CD14-positive monocyte (primary cell): ENCODE measurements around the gene MBD1. TPM values are rescaled to one million over a fixed set of nuclear protein-coding genes. Genes with fewer than 3 reads are reported as not detected.
"Not testable (repeated sequence)": the region's sequence is repeated elsewhere in the genome, so short reads cannot be mapped to it uniquely, and the experiment has no call there.

ENCODE experiments used
- DNase-seq, 3 donors: peaks; one replicate each; pipeline ENCODE4 v3.0.0-alpha.2; 2011 to 2022
- H2AFZ ChIP-seq: 2 replicates; pipeline ENCODE4 v1.6.0; 2012; ENCODE audit warnings: mild to moderate bottlenecking, low read depth, low read length, inconsistent platforms; ENCODE audit not compliant: insufficient read depth, poor library complexity, severe bottlenecking
- H3K27ac ChIP-seq, 2 donors: 1 replicate in 1 of 2; 2 replicates in 1 of 2; pipeline ENCODE4 v1.5.1; 2012 to 2013; ENCODE audit warnings: low read length in 2 of 2, control low read depth in 1 of 2, inconsistent platforms in 1 of 2, low read depth in 1 of 2, mild to moderate bottlenecking in 1 of 2
- H3K27me3 ChIP-seq, 2 donors: one replicate each; pipeline versions ENCODE4 v1.6.0 to v1.6.1; 2011 to 2013; ENCODE audit warnings: low read length in 2 of 2; ENCODE audit not compliant: control insufficient read depth in 2 of 2, insufficient read depth in 2 of 2
- H3K36me3 ChIP-seq, 2 donors: replicated peaks in 1 of 2; 1 replicate in 1 of 2; 2 replicates in 1 of 2; pipeline versions ENCODE4 v1.5.1 to v1.6.1; 2012 to 2013; ENCODE audit warnings: low read length in 2 of 2, control low read depth in 1 of 2, inconsistent platforms in 1 of 2, mild to moderate bottlenecking in 1 of 2; ENCODE audit not compliant: insufficient read depth in 2 of 2, control insufficient read depth in 1 of 2
- H3K4me1 ChIP-seq, 2 donors: 1 replicate in 1 of 2; 2 replicates in 1 of 2; pipeline versions ENCODE4 v1.5.1 to v1.6.1; 2012 to 2013; ENCODE audit warnings: low read length in 2 of 2, control low read depth in 1 of 2, inconsistent platforms in 1 of 2, mild to moderate bottlenecking in 1 of 2, moderate library complexity in 1 of 2; ENCODE audit not compliant: insufficient read depth in 2 of 2, control insufficient read depth in 1 of 2
- H3K4me2 ChIP-seq: replicated peaks from 2 replicates; pipeline ENCODE3; 2012; ENCODE audit warnings: low read length, moderate library complexity, mild to moderate bottlenecking; ENCODE audit not compliant: poor library complexity, severe bottlenecking; ENCODE audit errors: extremely low read depth
- H3K4me3 ChIP-seq, 3 experiments: fragments of 200-600 bp in 1 of 3; sonication (generic) in 1 of 3; replicated peaks in 1 of 3; 1 replicate in 2 of 3; 2 replicates in 1 of 3; pipeline ENCODE4 v1.5.1; 2011 to 2013; ENCODE audit warnings: low read length in 3 of 3, mild to moderate bottlenecking in 3 of 3, control low read depth in 2 of 3, low read depth in 2 of 3, inconsistent platforms in 1 of 3, moderate library complexity in 1 of 3
- H3K79me2 ChIP-seq: 2 replicates; pipeline ENCODE4 v1.6.0; 2012; ENCODE audit warnings: mild to moderate bottlenecking, control low read depth, inconsistent platforms, low read length, moderate library complexity; ENCODE audit not compliant: insufficient read depth
- H3K9ac ChIP-seq: 2 replicates; pipeline ENCODE4 v1.6.0; 2017; ENCODE audit warnings: low read length, mild to moderate bottlenecking; ENCODE audit not compliant: insufficient read depth, poor library complexity, severe bottlenecking
- H3K9me3 ChIP-seq, 2 donors: replicated peaks in 1 of 2; 1 replicate in 1 of 2; 2 replicates in 1 of 2; pipeline versions ENCODE4 v1.5.1 to v1.6.1; 2012 to 2013; ENCODE audit warnings: low read length in 2 of 2, control low read depth in 1 of 2; ENCODE audit not compliant: control insufficient read depth in 1 of 2, insufficient read depth in 1 of 2
- H4K20me1 ChIP-seq: 2 replicates; pipeline ENCODE4 v1.6.0; 2012; ENCODE audit warnings: mild to moderate bottlenecking, low read length, control low read depth, moderate library complexity; ENCODE audit not compliant: insufficient read depth
- H3K27ac Mint-ChIP-seq, 7 donors: one replicate each; pipeline ENCODE4 v1.8.0; 2020; ENCODE audit warnings: mild to moderate bottlenecking in 7 of 7, mixed read lengths in 7 of 7, moderate library complexity in 6 of 7, inconsistent platforms in 2 of 7
- H3K27me3 Mint-ChIP-seq, 3 donors: one replicate each; pipeline ENCODE4 v1.8.0; 2021 to 2022; ENCODE audit warnings: low read depth in 3 of 3, mild to moderate bottlenecking in 3 of 3, mixed read lengths in 3 of 3, moderate library complexity in 3 of 3, inconsistent platforms in 1 of 3
- H3K36me3 Mint-ChIP-seq, 2 donors: one replicate each; pipeline ENCODE4 v1.8.0; 2020; ENCODE audit warnings: mixed read lengths in 2 of 2, inconsistent platforms in 1 of 2, mild to moderate bottlenecking in 1 of 2
- H3K4me1 Mint-ChIP-seq: one replicate; pipeline ENCODE4 v1.8.0; 2020; ENCODE audit warnings: mild to moderate bottlenecking, mixed read lengths
- H3K4me3 Mint-ChIP-seq, 2 donors: one replicate each; pipeline ENCODE4 v1.8.0; 2020; ENCODE audit warnings: mild to moderate bottlenecking in 2 of 2, mixed read lengths in 2 of 2, moderate library complexity in 1 of 2
- H3K9me3 Mint-ChIP-seq, 7 donors: one replicate each; pipeline ENCODE4 v1.8.0; 2020 to 2022; ENCODE audit warnings: mixed read lengths in 7 of 7, mild to moderate bottlenecking in 6 of 7, moderate library complexity in 6 of 7, inconsistent platforms in 2 of 7
- CTCF ChIP-seq: fragments of 200-600 bp; IDR thresholded peaks from one replicate; pipeline ENCODE4 v1.8.0; 2022; ENCODE audit warnings: antibody characterized with exemption, mild to moderate bottlenecking
- WGBS: methylation state at CpG from one replicate; pipeline ENCODE4 v1.1.5; 2013; ENCODE audit warnings: missing lambda C conversion rate; ENCODE audit not compliant: insufficient coverage; 5-methylcytosine and 5-hydroxymethylcytosine counted together
- intact Hi-C, 2 donors: fragments of 100-400 bp; cut with micrococcal nuclease; formaldehyde crosslinking; loops; one replicate each; pipeline versions ENCODE4 v1.15.0 to v1.15.1; 2023
- polyA plus RNA-seq, 3 donors: library from polyadenylated mRNA; depleted of rRNA in 1 of 3; unstranded in 2 of 3; stranded (reverse) in 1 of 3; fragments of 300-500 nt in 2 of 3; fragments of >200 nt in 1 of 3; fragmentation: Illumina TruSeq in 2 of 3; gene quantifications; 1 replicate in 2 of 3; 2 replicates in 1 of 3; pipeline ENCODE4 v1.2.3, GENCODE V29; 2012 to 2021

MBD1 gene
- polyA plus RNA-seq, 3 donors: 13.2 to 88.6 (median 17.4) TPM

- H3K4me1 ChIP-seq: peaks cover 25 to 42% of the 10 kb centered on the region in 2 donors
- no peak for TF ChIP-seq CTCF
- whole genome bisulfite sequencing: 4% methylated on average over 3 of the region's 4 CpGs
- H3K9me3 ChIP-seq: no peaks in the 10 kb centered on the region
- DNase-seq: peak in 2 of 3 donors; percentile 15 to 35
- peak overlapping the region in 1 of 3 experiments; percentile 19 for H3K4me3 ChIP-seq
- no peaks in the 10 kb centered on the region for H3K27me3 ChIP-seq
- Mint-ChIP-seq H3K4me3 (no peak overlapping the region), H3K9me3 (peaks cover 0 to 2% (median 2%) of the 10 kb centered on the region in 7 donors), H3K36me3 (peaks cover 19 to 23% of the 10 kb centered on the region in 2 donors), H3K4me1 (peaks cover 35% of the 10 kb centered on the region), H3K27me3 (peaks cover 0 to 4% (median under 1%) of the 10 kb centered on the region in 3 donors), H3K27ac (peak overlapping the region; percentile 1 to 86 (median 78))
- H3K36me3 ChIP-seq: peaks cover 16 to 20% of the 10 kb centered on the region in 2 donors
- H4K20me1 ChIP-seq: no peaks in the 10 kb centered on the region
- H3K27ac ChIP-seq: peak overlapping the region in 1 of 2 donors; percentile 27
- peak overlapping the region; percentile 59 for H2AFZ ChIP-seq
- H3K9ac ChIP-seq: no peak overlapping the region
- H3K4me2 ChIP-seq: no peak overlapping the region
- peaks cover 19% of the 10 kb centered on the region for H3K79me2 ChIP-seq
- intact Hi-C loops: loop anchor here (5.0 to 10.0 kb wide), 2 partner anchors 794 to 797 kb away; partner anchors contain the start of gene RPL17 (in 2 of the 2)
Measured at GRCh38 chr18:50289108-50289443, 7.8 kb upstream of the MBD1 start.

GRCh38 chr18:50288348-50289107 lies 7.2 kb upstream of the MBD1 start:
- H3K27me3 ChIP-seq, DNase-seq, H3K9me3 Mint-ChIP-seq, H3K27me3 Mint-ChIP-seq, H3K9me3 ChIP-seq, H4K20me1 ChIP-seq: not testable (repeated sequence)
- peak overlapping the region; percentile 88 for H2AFZ ChIP-seq
- peak overlapping the region; percentile 84 to 99 (median 98) for H3K4me3 ChIP-seq
- H3K79me2 ChIP-seq: peaks cover 19% of the 10 kb centered on the region
- peaks cover 21 to 25% of the 10 kb centered on the region in 2 donors for H3K36me3 ChIP-seq
- peak overlapping the region; percentile 1 to 98 (median 96) for H3K27ac Mint-ChIP-seq
- 92% methylated on average over 10 of the region's 21 CpGs for WGBS
- peak overlapping the region; percentile 78 for H3K9ac ChIP-seq
- H3K27ac ChIP-seq: peak overlapping the region; percentile 60 to 84
- H3K36me3 Mint-ChIP-seq: peaks cover 25 to 28% of the 10 kb centered on the region in 2 donors
- peak overlapping the region; percentile 100 for H3K4me3 Mint-ChIP-seq
- intact Hi-C loops: loop anchor here (5.0 to 10.0 kb wide), 2 partner anchors 794 to 796 kb away; partner anchors contain the start of gene RPL17 (in 2 of the 2)
- H3K4me1 ChIP-seq: peaks cover 25 to 47% of the 10 kb centered on the region in 2 donors
- peaks cover 41% of the 10 kb centered on the region for H3K4me1 Mint-ChIP-seq
- H3K4me2 ChIP-seq: peak overlapping the region; percentile 96
